HepG2 (cell line): ENCODE results near the gene EXOSC6.
"Not testable (repeated sequence)": the region's sequence is repeated elsewhere in the genome, so short reads cannot be mapped to it uniquely, and the experiment has no call there.

Experiments used
- BHLHE40 ChIP-seq: IDR thresholded peaks from 2 replicates; pipeline ENCODE4 v1.6.1; 2011; ENCODE audit warnings: low read length, improper control_type of control experiment
- BRCA1 ChIP-seq: sonication (generic); formaldehyde crosslinking; IDR thresholded peaks from 2 replicates; pipeline ENCODE4 v1.4.0; 2020; ENCODE audit warnings: missing genetic modification reagents
- CTCF ChIP-seq: sonication (generic); formaldehyde crosslinking; IDR thresholded peaks from 2 replicates; pipeline ENCODE4 v1.5.0; 2020; ENCODE audit warnings: mild to moderate bottlenecking, missing genetic modification reagents, moderate library complexity
- HMGXB3 ChIP-seq: sonication (generic); formaldehyde crosslinking; IDR thresholded peaks from 2 replicates; pipeline ENCODE4 v1.4.0; 2020; ENCODE audit warnings: missing genetic modification reagents, borderline replicate concordance
- POLR2A ChIP-seq, 2 experiments: IDR thresholded peaks; 2 replicates each; pipeline ENCODE4 v1.6.1; 2011; ENCODE audit warnings: low read depth in 2 of 2, low read length in 2 of 2, mild to moderate bottlenecking in 1 of 2, moderate library complexity in 1 of 2; ENCODE audit not compliant: insufficient read depth in 1 of 2
- POLR2AphosphoS5 ChIP-seq: IDR thresholded peaks from 2 replicates; pipeline ENCODE4 v1.6.1; 2012; ENCODE audit warnings: low read depth, low read length
- RAD21 ChIP-seq: fragments of 450-650 bp; formaldehyde crosslinking; IDR thresholded peaks from 2 replicates; pipeline ENCODE4 v1.5.0; 2020; ENCODE audit warnings: mild to moderate bottlenecking
- SMC3 ChIP-seq: IDR thresholded peaks from 2 replicates; pipeline ENCODE4 v1.6.1; 2011; ENCODE audit warnings: low read length, improper control_type of control experiment
- ZNF326 ChIP-seq: sonication (generic); formaldehyde crosslinking; IDR thresholded peaks from 2 replicates; pipeline ENCODE4 v1.4.0; 2020; ENCODE audit warnings: missing genetic modification reagents, borderline replicate concordance
- ZNF512 ChIP-seq: sonication (generic); formaldehyde crosslinking; IDR thresholded peaks from 2 replicates; pipeline ENCODE4 v1.4.0; 2020; ENCODE audit warnings: mild to moderate bottlenecking, missing genetic modification reagents
- ZNF614 ChIP-seq: IDR thresholded peaks from 2 replicates; pipeline ENCODE4 v1.6.1; 2018; ENCODE audit warnings: missing biosample characterization, missing genetic modification reagents, inconsistent platforms, borderline replicate concordance

GRCh38 chr16:70267922-70268321, 16.2 kb upstream of the EXOSC6 start:
- TF ChIP-seq POLR2A (IDR thresholded peaks at IDR 0.05; ENCODE audit: insufficient read depth in 1 of 2, low read depth in 2 of 2, low read length in 2 of 2); RAD21; HMGXB3 (CRISPR knock-in tag); CTCF (CRISPR knock-in tag); SMC3; BHLHE40; ZNF614; ZNF326; BRCA1 (CRISPR knock-in tag); POLR2AphosphoS5; ZNF512 (CRISPR knock-in tag): not testable (repeated sequence)
